Adrenal gland (tissue), 12 donors: ENCODE data around the gene MAP3K15. TPM values are rescaled to one million over a fixed set of nuclear protein-coding genes. Genes with fewer than 3 reads are reported as not detected.
"Not testable (repeated sequence)": the region's sequence is repeated elsewhere in the genome, so short reads cannot be mapped to it uniquely, and the experiment has no call there.

ENCODE experiments used
- DNase-seq, 7 donors: peaks; one replicate each; pipeline ENCODE4 v3.0.0-alpha.2; 2019 to 2020
- H3K27ac ChIP-seq, 5 donors: fragments of 200-600 bp; sonication (generic) in 4 of 5; 1 replicate in 3 of 5; 2 replicates in 2 of 5; pipeline versions ENCODE4 v1.5.1 to v1.8.0; 2016 to 2020; ENCODE audit warnings: mild to moderate bottlenecking in 1 of 5
- H3K27me3 ChIP-seq: fragments of 200-600 bp; 2 replicates; pipeline ENCODE4 v1.8.0; 2021
- H3K36me3 ChIP-seq, 2 donors: fragments of 200-600 bp; replicated peaks in 1 of 2; 1 replicate in 1 of 2; 2 replicates in 1 of 2; pipeline versions ENCODE4 v1.5.1 to v1.8.0; 2018 to 2022
- H3K4me1 ChIP-seq, 2 donors: fragments of 200-600 bp; replicated peaks in 1 of 2; 1 replicate in 1 of 2; 2 replicates in 1 of 2; pipeline versions ENCODE4 v1.5.1 to v1.8.0; 2018 to 2021
- H3K4me3 ChIP-seq, 4 donors: fragments of 200-600 bp; sonication (generic) in 3 of 4; one replicate each; pipeline ENCODE4 v1.5.1; 2016 to 2018
- H3K9me3 ChIP-seq, 3 donors: fragments of 200-600 bp; sonication (generic) in 1 of 3; replicated peaks in 1 of 3; 1 replicate in 2 of 3; 2 replicates in 1 of 3; pipeline versions ENCODE4 v1.5.1 to v1.8.0; 2016 to 2021
- CTCF ChIP-seq, 6 experiments: fragments of 450-650 bp in 4 of 6; fragments of 200-600 bp in 2 of 6; sonication (generic) in 1 of 6; IDR thresholded peaks; 1 replicate in 5 of 6; 2 replicates in 1 of 6; pipeline versions ENCODE4 v1.5.1 to v1.8.0; 2016 to 2021; ENCODE audit warnings: antibody characterized with exemption in 6 of 6, mild to moderate bottlenecking in 2 of 6, moderate library complexity in 1 of 6
- POLR2A ChIP-seq, 2 donors: fragments of 450-650 bp; IDR thresholded peaks; one replicate each; pipeline ENCODE4 v1.6.1; 2017; ENCODE audit warnings: antibody characterized with exemption in 2 of 2, mild to moderate bottlenecking in 2 of 2, moderate library complexity in 1 of 2
- WGBS, 4 donors: extraction: QIAGEN DNeasy Blood & Tissue Kit in 2 of 4; methylation state at CpG; one replicate each; pipeline versions ENCODE4 v1.1.5 to v1.1.7; 2013 to 2017; 5-methylcytosine and 5-hydroxymethylcytosine counted together
- intact Hi-C, 2 donors: fragments of 100-400 bp; cut with DNase I; formaldehyde crosslinking; loops; one replicate each; pipeline versions ENCODE4 v1.14.1 to v1.15.0; 2022 to 2023
- polyA plus RNA-seq, 3 donors: library from polyadenylated mRNA; stranded (reverse); fragments of 200-250 nt in 2 of 3; fragments of 350-450 nt in 1 of 3; fragmentation: Illumina TruSeq in 1 of 3; extraction: RNeasy Lipid Tissue Mini Kit (QIAGEN cat#74804) in 1 of 3; gene quantifications; one replicate each; pipeline ENCODE4 v1.2.3, GENCODE V29; 2013 to 2014
- total RNA-seq, 9 donors: library from RNA; depleted of rRNA in 4 of 9; stranded (reverse); fragments of >200 nt in 4 of 9; fragments of 120-200 nt in 1 of 9; fragmentation: NEBNext Ultra II Directional in 1 of 9; extraction: Animal tissue kit (Norgen Biotek cat#: 25700) in 1 of 9; gene quantifications; one replicate each; pipeline versions ENCODE4 v1.1.0 to v1.2.4, GENCODE V29; 2013 to 2023
- donor health status: healthy with polysubstance abuse.
- donor health status: Bipolar disorder and iron deficiency.
- donor health status: DM: yes; HTN: yes; CAD: no.
- donor health status: DM: no; HTN: no; CAD: no.
- donor health status: DM: no; HTN: no; CAD: no.
- donor health status: DM: yes; HTN: yes; CAD: no.

The MAP3K15 gene
- total and polyA plus RNA-seq, 12 donors = 28.9 to 92.3 (median 67.9) TPM

DNA sequence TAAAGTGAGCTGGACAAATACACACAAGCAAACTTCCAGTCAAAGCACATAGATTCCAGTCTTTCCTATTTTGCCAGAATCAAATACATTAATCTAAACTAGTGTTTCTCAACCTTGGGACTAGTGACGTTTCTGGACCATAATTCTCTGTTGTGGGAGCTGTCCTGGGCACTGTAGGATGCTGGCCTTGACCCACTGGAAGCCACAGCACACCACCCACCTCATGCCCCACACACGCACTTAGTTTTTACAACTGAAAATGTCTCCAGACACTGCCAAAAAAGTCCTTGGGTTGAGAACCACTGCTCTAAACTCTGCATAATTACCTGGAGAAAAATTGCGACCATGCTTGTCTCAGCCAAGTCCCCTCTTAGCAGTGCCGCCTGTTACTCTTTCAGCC is 57.6 kb downstream of the MAP3K15 start:
- no peaks in the 10 kb centered on the region for H3K27me3 ChIP-seq
- TF ChIP-seq CTCF (IDR thresholded peaks at IDR 0.05) (no peak), POLR2A (IDR thresholded peaks at IDR 0.05) (no peak)
- intact Hi-C loops = no loop called here
- H3K4me3 ChIP-seq = no peak overlapping the region
- no peaks in the 10 kb centered on the region for H3K4me1 ChIP-seq
- no peaks in the 10 kb centered on the region for H3K9me3 ChIP-seq
- peak overlapping the region; percentile 31 to 66 (median 47) for H3K27ac ChIP-seq
- 30 to 50% (median 44%) methylated on average over 3 to 4 of the region's 4 CpGs for whole genome bisulfite sequencing, 4 donors
- DNase-seq = peak in 5 of 7 donors; percentile 45 to 72 (median 53)
- no peaks in the 10 kb centered on the region for H3K36me3 ChIP-seq

- 60 to 100% (median 80%) methylated on average over 2 to 7 of the region's 7 CpGs for WGBS, 4 donors
- Histone ChIP-seq H3K36me3 (no peaks in the 10 kb centered on the region), H3K4me3 (no peak overlapping the region), H3K4me1 (no peaks in the 10 kb centered on the region), H3K9me3 (no peaks in the 10 kb centered on the region), H3K27ac (no peak overlapping the region), H3K27me3 (no peaks in the 10 kb centered on the region)
- DNase-seq = no peak
- intact Hi-C loops = no loop called here
- TF ChIP-seq POLR2A (IDR thresholded peaks at IDR 0.05) (no peak), CTCF (IDR thresholded peaks at IDR 0.05) (no peak)
These were observed 67.2 kb downstream of the MAP3K15 start for GRCh38 chrX:19448077-19448476.

DNA sequence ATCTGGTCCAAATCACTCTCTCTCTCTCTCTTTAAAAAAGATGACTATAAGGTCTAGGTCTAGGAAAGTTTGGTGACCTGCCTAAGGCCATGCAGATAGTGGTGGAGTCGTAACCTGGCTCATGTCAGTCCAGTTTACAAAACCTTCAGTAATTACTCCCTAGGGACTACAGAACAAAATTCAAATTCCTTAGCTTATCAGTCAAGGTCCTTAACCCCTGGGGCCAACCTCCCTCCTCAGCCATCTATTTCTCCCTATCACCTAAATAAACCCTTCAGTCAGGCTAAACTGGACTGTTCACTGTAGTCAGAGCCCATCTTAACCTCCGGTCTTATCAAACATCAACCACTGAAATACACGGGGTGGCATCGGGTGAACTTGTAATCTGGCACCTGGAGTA is 68.9 kb downstream of the MAP3K15 start:
- no peaks in the 10 kb centered on the region for H3K27me3 ChIP-seq
- 21 to 64% (median 41%) methylated on average over 4 of the region's 4 CpGs for WGBS, 4 donors
- no peaks in the 10 kb centered on the region for H3K9me3 ChIP-seq
- peak overlapping the region in 1 of 5 donors; percentile 22 for H3K27ac ChIP-seq
- TF ChIP-seq CTCF (IDR thresholded peaks at IDR 0.05) (no peak), POLR2A (IDR thresholded peaks at IDR 0.05) (no peak)
- DNase-seq = no peak
- H3K36me3 ChIP-seq = no peaks in the 10 kb centered on the region
- H3K4me3 ChIP-seq = no peak overlapping the region
- H3K4me1 ChIP-seq = no peaks in the 10 kb centered on the region
- intact Hi-C loops = no loop called here

DNA sequence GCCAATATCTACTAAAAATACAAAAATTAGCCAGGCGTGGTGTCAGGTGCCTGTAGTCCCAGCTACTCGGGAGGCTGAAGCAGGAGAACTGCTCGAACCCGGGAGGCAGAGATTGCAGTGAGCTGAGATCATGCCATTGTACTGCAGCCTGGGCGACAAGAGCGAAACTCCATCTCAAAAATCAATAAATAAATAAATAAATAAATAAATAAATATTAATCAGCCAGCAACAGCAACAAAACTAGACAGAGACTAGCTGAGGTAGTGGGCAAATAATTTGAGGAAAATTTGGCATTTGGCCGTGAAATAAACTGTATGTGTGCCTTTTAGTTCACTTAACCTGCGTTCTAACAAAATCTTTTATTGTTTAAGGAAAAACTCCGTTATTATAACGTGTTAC is 69.5 kb downstream of the MAP3K15 start:
- WGBS, 4 donors = 77 to 83% (median 81%) methylated on average over 10 of the region's 10 CpGs

DNA sequence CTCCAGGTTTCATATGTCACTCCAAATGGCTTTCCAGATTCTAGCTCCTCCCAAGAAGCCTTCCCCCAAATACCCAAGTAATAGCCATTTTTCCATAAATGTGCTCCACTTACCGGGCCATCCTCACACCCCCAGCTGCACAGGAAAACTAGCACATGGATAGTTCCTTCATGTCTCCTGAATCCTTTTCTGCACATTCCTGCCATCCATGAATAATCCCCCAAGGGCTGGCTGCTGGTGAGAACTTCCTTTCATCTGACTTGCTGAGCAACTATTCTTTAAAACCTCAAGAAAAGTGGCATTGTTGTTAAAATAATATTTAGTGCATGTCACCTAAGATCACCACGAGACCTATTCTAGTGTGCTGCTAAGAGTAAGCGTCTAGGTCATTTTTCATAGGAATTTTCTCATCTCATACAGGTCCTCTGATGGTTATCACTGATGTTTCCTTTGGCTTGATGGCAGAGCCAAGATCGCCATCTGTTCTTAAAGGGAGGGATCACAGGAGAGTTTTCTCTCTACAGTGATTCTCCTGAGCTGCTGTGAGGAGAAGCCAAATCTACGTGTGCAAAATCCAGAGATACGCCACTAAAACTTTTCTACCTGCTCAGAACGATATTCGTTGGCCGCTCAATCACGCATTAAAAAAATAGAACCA is 71.3 kb downstream of the MAP3K15 start:
- no peak for DNase-seq
- no peaks in the 10 kb centered on the region for H3K36me3 ChIP-seq
- H3K9me3 ChIP-seq = no peaks in the 10 kb centered on the region
- TF ChIP-seq POLR2A (IDR thresholded peaks at IDR 0.05) (no peak), CTCF (IDR thresholded peaks at IDR 0.05) (no peak)
- no peak overlapping the region for H3K4me3 ChIP-seq
- no peak overlapping the region for H3K27ac ChIP-seq
- no peaks in the 10 kb centered on the region for H3K27me3 ChIP-seq
- 75 to 82% (median 79%) methylated on average over 10 of the region's 10 CpGs for WGBS, 4 donors
- no peaks in the 10 kb centered on the region for H3K4me1 ChIP-seq
- intact Hi-C loops = no loop called here

More for the DNA sequence above, 69.5 kb downstream of the MAP3K15 start:
- H3K4me3 ChIP-seq, intact Hi-C loops, H3K27me3 ChIP-seq, H3K9me3 ChIP-seq, H3K4me1 ChIP-seq, H3K27ac ChIP-seq, H3K36me3 ChIP-seq, DNase-seq: not testable (repeated sequence)
